ENCODE measurements around the gene DSCAML1. TPM values are rescaled to one million over a fixed set of nuclear protein-coding genes. Genes with fewer than 3 reads are reported as not detected.

The DSCAML1 gene
- total RNA-seq, 1 experiment from 2014 or later = 0.90 TPM

DNA sequence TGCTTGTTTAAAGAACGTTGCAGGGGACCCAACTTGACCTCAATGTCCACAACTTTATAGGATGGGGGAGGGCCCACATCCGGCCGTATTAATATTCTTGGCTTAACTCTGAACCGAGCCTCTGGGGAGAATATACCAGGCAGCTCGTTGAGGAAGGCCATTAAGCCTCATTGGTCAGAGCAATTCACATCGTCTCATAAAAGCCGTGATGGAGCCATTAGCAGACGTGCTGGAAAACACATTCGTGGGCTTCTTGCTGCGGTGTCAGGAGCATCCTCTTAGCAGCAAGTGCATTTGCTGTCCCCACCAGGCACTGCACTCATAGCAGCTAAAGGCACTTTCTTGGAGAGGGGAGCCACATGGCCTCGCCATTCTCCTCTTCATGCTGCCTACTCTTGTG is 14.9 kb downstream of the DSCAML1 start:
- peaks cover 8% of the 10 kb centered on the region for H3K4me1 Mint-ChIP-seq
- no peak for DNase-seq (ENCODE audit: low spot score)
- CTCF ChIA-PET = no interaction called here
- TF ChIP-seq TEAD1 (CRISPR knock-in tag; IDR thresholded peaks at IDR 0.05) (no peak), GABPB1 (CRISPR knock-in tag; IDR thresholded peaks at IDR 0.05) (no peak), ZSCAN18 (CRISPR knock-in tag; IDR thresholded peaks at IDR 0.05) (no peak)
- TF ChIP-seq, protein P1, sequence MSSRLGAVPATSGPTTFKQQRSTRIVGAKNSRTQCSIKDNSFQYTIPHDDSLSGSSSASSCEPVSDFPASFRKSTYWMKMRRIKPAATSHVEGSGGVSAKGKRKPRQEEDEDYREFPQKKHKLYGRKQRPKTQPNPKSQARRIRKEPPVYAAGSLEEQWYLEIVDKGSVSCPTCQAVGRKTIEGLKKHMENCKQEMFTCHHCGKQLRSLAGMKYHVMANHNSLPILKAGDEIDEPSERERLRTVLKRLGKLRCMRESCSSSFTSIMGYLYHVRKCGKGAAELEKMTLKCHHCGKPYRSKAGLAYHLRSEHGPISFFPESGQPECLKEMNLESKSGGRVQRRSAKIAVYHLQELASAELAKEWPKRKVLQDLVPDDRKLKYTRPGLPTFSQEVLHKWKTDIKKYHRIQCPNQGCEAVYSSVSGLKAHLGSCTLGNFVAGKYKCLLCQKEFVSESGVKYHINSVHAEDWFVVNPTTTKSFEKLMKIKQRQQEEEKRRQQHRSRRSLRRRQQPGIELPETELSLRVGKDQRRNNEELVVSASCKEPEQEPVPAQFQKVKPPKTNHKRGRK (CRISPR knock-in tag; IDR thresholded peaks at IDR 0.05; ENCODE audit: borderline replicate concordance) = no peak
- H3K9me3 Mint-ChIP-seq = no peaks in the 10 kb centered on the region
- no peaks in the 10 kb centered on the region for H3K36me3 Mint-ChIP-seq
- H3K4me3 Mint-ChIP-seq = no peak overlapping the region
- H3K27me3 Mint-ChIP-seq (ENCODE audit: low read depth) = peaks cover 2% of the 10 kb centered on the region; the same call in 1 of the 2 replicates
- H3K27ac Mint-ChIP-seq = no peak overlapping the region
- ATAC-seq = no peak
- POLR2A ChIA-PET = no interaction called here

DNA sequence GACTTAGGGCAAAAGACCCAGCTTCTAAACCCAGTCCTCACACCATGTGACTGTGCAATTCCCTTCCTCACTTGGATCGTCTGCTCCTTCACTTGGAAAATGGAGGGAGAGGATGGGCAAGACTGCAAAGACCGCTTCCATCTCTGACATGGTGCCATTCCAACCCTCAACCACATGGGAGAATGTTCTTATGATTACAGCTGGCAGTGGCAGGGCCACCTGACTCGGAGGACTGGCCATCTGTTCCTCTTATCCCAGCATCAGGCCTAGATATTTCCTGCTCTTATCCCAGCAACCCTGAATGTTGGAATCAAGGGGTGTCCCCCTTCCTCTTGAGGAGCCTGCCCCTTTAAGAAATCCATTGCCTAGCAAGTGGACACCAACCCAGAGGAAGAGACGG is 15.4 kb downstream of the DSCAML1 start:
- H3K4me1 Mint-ChIP-seq = peaks cover 8% of the 10 kb centered on the region
- no peak for DNase-seq (ENCODE audit: low spot score)
- ATAC-seq = no peak
- H3K27ac Mint-ChIP-seq = no peak overlapping the region
- ChIA-PET POLR2A (no interaction called here), CTCF (interaction anchor here (0.5 kb wide), 1 partner anchor 446 kb away, joined by 3 read pairs; no protein-coding TSS in a partner anchor)
- H3K4me3 Mint-ChIP-seq = no peak overlapping the region
- no peaks in the 10 kb centered on the region for H3K36me3 Mint-ChIP-seq
- H3K27me3 Mint-ChIP-seq (ENCODE audit: low read depth) = peaks cover 2% of the 10 kb centered on the region; the same call in 1 of the 2 replicates
- TF ChIP-seq, protein P2, sequence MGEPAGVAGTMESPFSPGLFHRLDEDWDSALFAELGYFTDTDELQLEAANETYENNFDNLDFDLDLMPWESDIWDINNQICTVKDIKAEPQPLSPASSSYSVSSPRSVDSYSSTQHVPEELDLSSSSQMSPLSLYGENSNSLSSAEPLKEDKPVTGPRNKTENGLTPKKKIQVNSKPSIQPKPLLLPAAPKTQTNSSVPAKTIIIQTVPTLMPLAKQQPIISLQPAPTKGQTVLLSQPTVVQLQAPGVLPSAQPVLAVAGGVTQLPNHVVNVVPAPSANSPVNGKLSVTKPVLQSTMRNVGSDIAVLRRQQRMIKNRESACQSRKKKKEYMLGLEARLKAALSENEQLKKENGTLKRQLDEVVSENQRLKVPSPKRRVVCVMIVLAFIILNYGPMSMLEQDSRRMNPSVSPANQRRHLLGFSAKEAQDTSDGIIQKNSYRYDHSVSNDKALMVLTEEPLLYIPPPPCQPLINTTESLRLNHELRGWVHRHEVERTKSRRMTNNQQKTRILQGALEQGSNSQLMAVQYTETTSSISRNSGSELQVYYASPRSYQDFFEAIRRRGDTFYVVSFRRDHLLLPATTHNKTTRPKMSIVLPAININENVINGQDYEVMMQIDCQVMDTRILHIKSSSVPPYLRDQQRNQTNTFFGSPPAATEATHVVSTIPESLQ (CRISPR knock-in tag; IDR thresholded peaks at IDR 0.05) = no peak
- TF ChIP-seq ATF1 (CRISPR knock-in tag; IDR thresholded peaks at IDR 0.05) (no peak), ZNF232 (CRISPR knock-in tag; IDR thresholded peaks at IDR 0.05) (no peak), TCF7 (CRISPR knock-in tag; IDR thresholded peaks at IDR 0.05; ENCODE audit: low read depth) (no peak), USF2 (CRISPR knock-in tag; IDR thresholded peaks at IDR 0.05) (no peak), FOXP1 (CRISPR knock-in tag; IDR thresholded peaks at IDR 0.05; ENCODE audit: borderline replicate concordance) (no peak), ZNF263 (CRISPR knock-in tag; IDR thresholded peaks at IDR 0.05; ENCODE audit: low read depth) (no peak), E2F1 (CRISPR knock-in tag; IDR thresholded peaks at IDR 0.05) (no peak), JUN (CRISPR knock-in tag; IDR thresholded peaks at IDR 0.05) (no peak), EMX1 (CRISPR knock-in tag; IDR thresholded peaks at IDR 0.05) (no peak), GRHL2 (CRISPR knock-in tag; IDR thresholded peaks at IDR 0.05; ENCODE audit: insufficient replicate concordance, severe bottlenecking) (no peak), SMAD3 (CRISPR knock-in tag; IDR thresholded peaks at IDR 0.05; ENCODE audit: borderline replicate concordance) (no peak)
- TF ChIP-seq, protein P3, sequence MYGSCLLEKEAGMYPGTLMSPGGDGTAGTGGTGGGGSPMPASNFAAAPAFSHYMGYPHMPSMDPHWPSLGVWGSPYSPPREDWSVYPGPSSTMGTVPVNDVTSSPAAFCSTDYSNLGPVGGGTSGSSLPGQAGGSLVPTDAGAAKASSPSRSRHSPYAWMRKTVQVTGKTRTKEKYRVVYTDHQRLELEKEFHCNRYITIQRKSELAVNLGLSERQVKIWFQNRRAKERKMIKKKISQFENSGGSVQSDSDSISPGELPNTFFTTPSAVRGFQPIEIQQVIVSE (CRISPR knock-in tag; IDR thresholded peaks at IDR 0.05; ENCODE audit: borderline replicate concordance) = no peak
- TF ChIP-seq, protein P4, sequence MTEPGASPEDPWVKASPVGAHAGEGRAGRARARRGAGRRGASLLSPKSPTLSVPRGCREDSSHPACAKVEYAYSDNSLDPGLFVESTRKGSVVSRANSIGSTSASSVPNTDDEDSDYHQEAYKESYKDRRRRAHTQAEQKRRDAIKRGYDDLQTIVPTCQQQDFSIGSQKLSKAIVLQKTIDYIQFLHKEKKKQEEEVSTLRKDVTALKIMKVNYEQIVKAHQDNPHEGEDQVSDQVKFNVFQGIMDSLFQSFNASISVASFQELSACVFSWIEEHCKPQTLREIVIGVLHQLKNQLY (CRISPR knock-in tag; IDR thresholded peaks at IDR 0.05) = no peak
- H3K9me3 Mint-ChIP-seq = no peaks in the 10 kb centered on the region
